Adipose tissue (tissue), 3 donors: ENCODE results near the gene PODXL2. TPM values are rescaled to one million over a fixed set of nuclear protein-coding genes. Genes with fewer than 3 reads are reported as not detected.
"Not testable (repeated sequence)": the region's sequence is repeated elsewhere in the genome, so short reads cannot be mapped to it uniquely, and the experiment has no call there.

Experiments used
- H3K27ac ChIP-seq: one replicate; pipeline ENCODE4 v1.5.1; 2013; ENCODE audit warnings: low read depth, low read length
- WGBS, 3 donors: extraction: QIAGEN DNeasy Blood & Tissue Kit; methylation state at CpG; one replicate each; pipeline ENCODE4 v1.1.7; 2013; 5-methylcytosine and 5-hydroxymethylcytosine counted together
- polyA plus RNA-seq, 3 donors: library from polyadenylated mRNA; stranded (reverse); fragments of 200-250 nt; gene quantifications; one replicate each; pipeline ENCODE4 v1.2.3, GENCODE V29; 2013
- donor health status: healthy with polysubstance abuse.
- donor health status: Bipolar disorder and iron deficiency.
- donor health status: healthy.

Gene PODXL2
- polyA plus RNA-seq, 3 donors: 1.6 to 7.2 (median 4.3) TPM

- 86 to 91% (median 88%) methylated on average over 13 of the region's 13 CpGs for WGBS, 3 donors
- H3K27ac ChIP-seq: no peak overlapping the region
Measured at GRCh38 chr3:127647166-127647844, 18.3 kb downstream of the PODXL2 start.

GRCh38 chr3:127647845-127648204, 18.8 kb downstream of the PODXL2 start:
- no peak overlapping the region for H3K27ac ChIP-seq

- 89 to 95% (median 92%) methylated on average over 4 of the region's 4 CpGs for WGBS, 3 donors
- no peak overlapping the region for H3K27ac ChIP-seq
Measured at GRCh38 chr3:127650236-127650635, 21.3 kb downstream of the PODXL2 start.

GRCh38 chr3:127651516-127652172, 22.7 kb downstream of the PODXL2 start:
- WGBS, 3 donors: 78 to 87% (median 79%) methylated on average over 8 of the region's 8 CpGs
- H3K27ac ChIP-seq: no peak overlapping the region

- WGBS, 3 donors: 56 to 63% (median 61%) methylated on average over 13 of the region's 13 CpGs
- H3K27ac ChIP-seq: no peak overlapping the region
Measured at GRCh38 chr3:127652246-127652995, 23.4 kb downstream of the PODXL2 start.

- no peak overlapping the region for H3K27ac ChIP-seq
- WGBS, 3 donors: 70 to 79% (median 76%) methylated on average over 4 of the region's 4 CpGs
Measured at GRCh38 chr3:127654374-127654773, 25.4 kb downstream of the PODXL2 start.

GRCh38 chr3:127654993-127655392, 26.0 kb downstream of the PODXL2 start:
- WGBS, 3 donors: 93 to 94% (median 94%) methylated on average over 6 of the region's 6 CpGs
- not testable (repeated sequence) for H3K27ac ChIP-seq

GRCh38 chr3:127655641-127656040, 26.7 kb downstream of the PODXL2 start:
- WGBS, 3 donors: 77 to 85% (median 79%) methylated on average over 3 of the region's 3 CpGs
- no peak overlapping the region for H3K27ac ChIP-seq

GRCh38 chr3:127656906-127657305, 27.9 kb downstream of the PODXL2 start:
- 89 to 96% (median 89%) methylated on average over 8 of the region's 8 CpGs for WGBS, 3 donors
- no peak overlapping the region for H3K27ac ChIP-seq

GRCh38 chr3:127658234-127658633, 29.2 kb downstream of the PODXL2 start:
- WGBS, 3 donors: 65 to 69% (median 68%) methylated on average over 1 of the region's 1 CpG
- no peak overlapping the region for H3K27ac ChIP-seq

GRCh38 chr3:127660621-127661251, 31.8 kb downstream of the PODXL2 start:
- H3K27ac ChIP-seq: no peak overlapping the region
- 91 to 95% (median 93%) methylated on average over 10 of the region's 10 CpGs for WGBS, 3 donors

- 89 to 98% (median 96%) methylated on average over 5 of the region's 5 CpGs for WGBS, 3 donors
- no peak overlapping the region for H3K27ac ChIP-seq
Measured at GRCh38 chr3:127661600-127661999, 32.6 kb downstream of the PODXL2 start.

- H3K27ac ChIP-seq: no peak overlapping the region
- 77 to 83% (median 82%) methylated on average over 11 of the region's 11 CpGs for WGBS, 3 donors
Measured at GRCh38 chr3:127662001-127662469, 33.0 kb downstream of the PODXL2 start.

GRCh38 chr3:127663151-127663550, 34.2 kb downstream of the PODXL2 start:
- 87 to 94% (median 93%) methylated on average over 5 of the region's 5 CpGs for WGBS, 3 donors
- no peak overlapping the region for H3K27ac ChIP-seq

GRCh38 chr3:127665165-127665564, 36.2 kb downstream of the PODXL2 start:
- 46 to 87% (median 79%) methylated on average over 2 of the region's 2 CpGs for WGBS, 3 donors
- no peak overlapping the region for H3K27ac ChIP-seq

GRCh38 chr3:127665586-127665985, 36.6 kb downstream of the PODXL2 start:
- WGBS, 3 donors: 96 to 97% (median 96%) methylated on average over 3 of the region's 3 CpGs
- H3K27ac ChIP-seq: no peak overlapping the region

GRCh38 chr3:127666676-127667075, 37.7 kb downstream of the PODXL2 start:
- whole genome bisulfite sequencing, 3 donors: 78 to 84% (median 83%) methylated on average over 2 of the region's 2 CpGs
- H3K27ac ChIP-seq: no peak overlapping the region

GRCh38 chr3:127667119-127667681, 38.2 kb downstream of the PODXL2 start:
- WGBS, 3 donors: 88 to 91% (median 90%) methylated on average over 6 of the region's 6 CpGs
- no peak overlapping the region for H3K27ac ChIP-seq

- H3K27ac ChIP-seq: no peak overlapping the region
- 90 to 96% (median 93%) methylated on average over 7 of the region's 7 CpGs for WGBS, 3 donors
Measured at GRCh38 chr3:127668906-127669305, 39.9 kb downstream of the PODXL2 start.
